Measurements from ENCODE around the gene CFAP210.
"Not testable (repeated sequence)": the region's sequence is repeated elsewhere in the genome, so short reads cannot be mapped to it uniquely, and the experiment has no call there.

The CFAP210 gene

DNA sequence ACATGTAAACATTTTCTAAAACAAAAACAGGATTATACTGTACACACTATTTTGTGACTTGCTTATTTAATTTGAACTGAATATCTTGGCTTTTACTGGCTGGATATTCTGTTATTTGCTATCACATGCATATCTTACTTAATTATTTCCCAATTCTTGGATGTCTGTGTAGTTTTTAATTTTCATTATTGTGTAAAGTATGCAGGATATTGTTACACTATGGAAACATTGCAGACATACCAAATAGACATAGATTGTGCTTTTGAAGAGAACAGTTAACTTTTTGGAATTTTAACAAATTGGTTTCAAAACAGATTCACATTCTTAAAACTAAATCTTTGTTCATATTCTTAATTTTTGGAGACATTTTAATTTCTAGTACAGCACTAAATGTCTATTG lies 2.2 kb upstream of the CFAP210 start:
- no peak overlapping the region for H3K4me3 ChIP-seq (ENCODE audit: low read length)
- no peak for TF ChIP-seq ZNF274 (IDR thresholded peaks at IDR 0.05; ENCODE audit: low read depth, low read length)

DNA sequence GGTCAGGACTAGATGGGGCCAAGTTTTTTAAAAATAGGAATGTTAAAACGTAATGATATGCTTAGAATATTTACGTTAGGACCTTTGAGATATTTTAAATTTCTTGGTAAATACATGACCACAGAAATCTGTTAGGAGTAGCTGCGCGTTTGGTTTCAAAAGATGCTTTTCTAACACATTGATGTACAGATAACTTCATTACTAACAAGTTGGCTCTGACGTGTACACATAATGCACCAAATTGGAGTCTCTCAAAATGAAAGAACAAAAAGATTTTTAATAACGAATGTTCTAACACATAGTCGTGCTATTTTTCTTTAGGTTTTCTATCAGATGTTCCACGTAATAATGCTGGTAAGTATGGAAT lies 672 bp upstream of the CFAP210 start:
- H3K4me3 ChIP-seq (ENCODE audit: low read length), result peak overlapping the region; percentile 71
- no peak for TF ChIP-seq ZNF274 (IDR thresholded peaks at IDR 0.05; ENCODE audit: low read depth, low read length)

DNA sequence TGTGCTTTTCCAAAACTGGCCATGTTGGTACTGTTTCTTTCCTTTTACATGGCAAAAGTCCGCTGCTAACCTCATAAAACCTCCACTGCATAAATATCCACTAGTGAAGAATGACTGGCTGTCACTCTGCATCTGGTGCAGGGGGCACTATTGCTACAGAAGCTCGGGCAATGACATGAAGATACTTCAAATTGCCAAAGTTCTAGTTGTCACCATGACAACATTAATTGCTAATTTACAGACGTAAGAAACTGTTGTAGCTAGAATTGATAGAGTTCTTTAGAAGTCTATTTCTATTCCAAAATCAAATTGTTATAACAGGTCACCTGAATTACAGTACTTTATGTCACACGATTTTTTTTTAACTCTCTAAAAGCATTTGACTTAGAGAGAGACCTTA lies 845 bp downstream of the CFAP210 start:
- H3K4me3 ChIP-seq (ENCODE audit: low read length), result no peak overlapping the region
- no peak for TF ChIP-seq ZNF274 (IDR thresholded peaks at IDR 0.05; ENCODE audit: low read depth, low read length)

DNA sequence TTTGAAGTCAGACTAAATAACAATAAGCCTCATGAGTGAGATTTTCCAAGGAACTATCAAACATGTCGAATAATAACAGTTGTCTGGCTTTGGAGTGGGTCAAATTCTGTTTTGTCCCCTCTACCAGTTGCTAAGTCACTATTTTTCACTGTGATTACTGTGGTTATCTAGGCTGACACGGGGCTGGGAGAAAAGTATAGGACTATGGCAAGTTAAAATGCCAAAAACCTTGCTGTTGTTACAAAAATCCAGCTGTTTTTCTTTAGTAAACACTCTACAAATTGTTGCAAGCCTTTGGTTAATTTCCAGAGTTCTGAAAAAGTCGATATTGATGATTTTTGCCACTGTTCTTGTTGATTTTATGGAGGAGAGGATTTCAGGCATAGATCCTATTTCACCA lies 1.5 kb downstream of the CFAP210 start:
- TF ChIP-seq ZNF274 (IDR thresholded peaks at IDR 0.05; ENCODE audit: low read depth, low read length), result no peak

DNA sequence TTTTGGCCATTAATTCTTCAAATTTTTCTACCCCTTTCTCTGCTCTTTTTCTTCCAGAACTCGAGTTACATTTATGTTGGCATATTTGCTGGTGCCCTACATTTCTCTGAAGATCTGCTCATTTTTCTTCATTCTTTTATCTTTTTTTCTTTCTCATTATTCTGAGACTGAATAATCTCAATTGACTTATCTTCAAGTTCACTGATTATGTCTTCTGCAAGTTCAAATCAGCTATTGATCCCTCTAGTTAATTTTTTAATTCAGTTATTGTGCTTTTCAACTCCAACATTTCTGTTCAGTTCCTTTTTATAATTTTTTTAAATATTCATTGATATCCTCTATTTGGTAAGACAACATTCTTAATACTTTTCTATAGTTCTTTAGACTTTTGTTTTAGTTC lies 3.2 kb downstream of the CFAP210 start:
- H3K4me3 ChIP-seq (ENCODE audit: low read length), result no peak overlapping the region
- TF ChIP-seq ZNF274 (IDR thresholded peaks at IDR 0.05; ENCODE audit: low read depth, low read length), result no peak

More for the DNA sequence above, 1.5 kb downstream of the CFAP210 start:
- H3K4me3 ChIP-seq (ENCODE audit: low read length), result no peak overlapping the region

DNA sequence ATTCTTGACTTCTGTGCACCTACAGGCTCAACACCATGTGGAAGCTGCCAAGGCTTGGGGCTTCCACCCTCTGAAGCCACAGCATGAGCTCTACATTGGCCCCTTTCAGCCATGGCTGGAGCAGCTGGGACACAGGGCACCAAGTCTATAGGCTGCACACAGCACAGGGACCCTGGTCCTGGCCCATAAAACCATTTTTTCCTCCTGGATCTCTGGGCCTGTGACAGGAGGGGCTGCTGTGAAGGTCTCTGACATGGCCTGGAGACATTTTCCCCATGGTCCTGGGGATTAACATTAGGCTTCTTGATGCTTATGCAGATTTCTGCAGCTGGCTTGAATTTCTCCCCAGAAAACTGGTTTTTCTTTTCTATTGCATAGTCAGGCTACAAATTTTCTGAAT lies 6.3 kb downstream of the CFAP210 start:
- H3K4me3 ChIP-seq (ENCODE audit: low read length), result not testable (repeated sequence)

DNA sequence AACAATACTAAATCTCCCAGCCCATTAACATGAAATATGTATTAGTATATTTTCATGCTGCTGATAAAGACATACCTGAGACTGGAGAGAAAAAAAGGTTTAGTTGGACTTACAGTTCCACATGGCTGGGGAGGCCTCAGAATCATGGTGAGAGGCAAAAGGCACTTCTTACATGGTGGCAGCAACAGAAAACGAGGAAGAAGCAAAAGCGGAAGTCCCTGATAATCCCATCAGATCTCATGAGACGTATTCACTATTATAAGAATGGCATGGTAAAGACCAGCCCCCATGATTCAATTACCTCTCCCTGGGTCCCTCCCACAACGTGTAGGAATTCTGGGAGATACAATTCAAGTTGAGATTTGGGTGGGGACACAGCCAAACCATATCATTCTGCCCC lies 7.4 kb downstream of the CFAP210 start:
- H3K4me3 ChIP-seq (ENCODE audit: low read length), result not testable (repeated sequence)

DNA sequence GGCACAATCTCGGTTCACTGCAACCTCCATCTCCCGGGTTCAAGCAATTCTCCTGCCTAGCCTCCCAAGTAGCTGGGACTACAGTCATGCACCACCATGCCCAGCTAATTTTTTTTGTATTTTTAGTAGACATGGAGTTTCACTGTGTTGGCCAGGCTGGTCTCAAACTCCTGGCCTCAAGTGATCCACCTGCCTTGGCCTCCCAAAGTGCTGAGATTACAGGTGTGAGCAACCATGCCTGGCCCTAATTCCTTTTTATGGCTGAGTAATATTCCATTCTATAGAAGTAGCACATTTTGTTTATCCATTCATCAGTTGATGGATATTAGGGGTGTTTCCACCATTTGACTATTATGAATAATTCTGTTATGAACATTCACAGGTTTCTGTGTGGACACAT lies 9.5 kb downstream of the CFAP210 start:
- H3K4me3 ChIP-seq (ENCODE audit: low read length), result not testable (repeated sequence)

DNA sequence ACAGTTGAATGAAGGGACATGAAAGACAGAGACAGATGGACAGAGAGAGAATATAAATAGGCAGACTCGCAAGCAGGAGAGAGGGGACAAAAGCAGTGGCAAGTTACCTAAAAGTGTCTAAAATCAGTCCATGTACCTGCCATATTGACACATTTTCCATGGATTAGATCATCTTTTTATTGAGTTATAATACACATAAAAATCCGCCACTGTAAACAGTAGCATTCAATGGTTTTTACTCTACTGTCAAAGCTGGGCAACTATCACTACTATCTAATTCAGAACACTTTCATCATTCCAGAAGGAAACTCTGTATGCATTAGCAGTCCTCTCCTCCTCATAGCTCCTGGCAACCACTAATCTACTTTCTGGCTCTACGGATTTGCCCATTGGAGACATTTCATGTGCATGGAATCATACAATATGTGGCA lies 10.1 kb downstream of the CFAP210 start:
- no peak overlapping the region for H3K4me3 ChIP-seq (ENCODE audit: low read length)
- TF ChIP-seq ZNF274 (IDR thresholded peaks at IDR 0.05; ENCODE audit: low read depth, low read length), result no peak

DNA sequence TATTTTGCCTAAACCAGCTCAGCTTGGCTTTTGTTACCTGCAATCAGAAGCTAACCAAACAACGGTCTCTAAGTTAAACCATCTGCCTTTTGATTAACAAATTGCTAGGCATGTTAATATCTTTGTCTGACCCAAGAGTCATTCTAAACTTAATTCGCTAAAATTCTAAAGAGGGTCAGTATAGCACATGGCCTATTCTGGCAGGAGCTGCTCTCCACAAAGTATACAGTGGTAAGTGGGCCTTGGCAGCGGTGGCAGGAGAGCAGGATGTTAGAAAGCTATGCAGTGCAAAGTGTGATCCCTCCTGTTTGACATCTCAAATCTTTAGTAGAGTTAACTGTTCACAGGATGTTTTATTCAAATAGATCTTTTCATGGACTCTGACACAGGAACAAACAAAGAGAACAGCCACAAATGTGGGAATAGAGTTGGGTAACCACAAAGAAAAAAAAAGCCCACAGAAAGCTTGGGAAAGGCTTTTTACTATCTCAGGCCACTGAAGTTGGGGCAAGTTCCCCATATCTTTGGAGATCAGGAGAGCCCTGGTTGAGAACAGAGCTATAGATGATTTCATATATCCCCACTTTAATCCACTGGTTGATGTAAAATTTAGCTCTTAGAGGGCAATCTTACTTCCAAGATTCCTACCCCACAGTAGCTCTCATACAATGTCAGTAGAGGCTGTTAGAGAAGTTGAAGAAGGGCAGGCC lies 10.6 kb downstream of the CFAP210 start:
- no peak overlapping the region for H3K4me3 ChIP-seq (ENCODE audit: low read length)
- TF ChIP-seq ZNF274 (IDR thresholded peaks at IDR 0.05; ENCODE audit: low read depth, low read length), result no peak

DNA sequence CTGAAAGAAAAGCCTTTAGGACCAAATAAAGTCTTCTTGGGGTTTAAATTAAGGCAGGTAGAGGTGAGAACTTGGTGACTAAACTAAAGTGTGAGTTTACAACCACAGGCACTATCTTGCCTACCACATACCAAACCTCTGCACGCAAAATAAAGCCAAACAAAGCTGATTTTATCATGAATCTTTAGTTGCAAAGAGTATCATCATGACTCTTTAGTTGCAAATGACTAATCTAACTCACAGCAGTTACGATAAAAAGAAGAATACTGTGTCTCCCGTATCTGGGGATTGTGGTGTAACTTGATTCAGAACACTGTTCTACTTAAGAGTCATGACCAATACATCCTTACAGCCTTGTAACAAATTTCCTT lies 11.2 kb downstream of the CFAP210 start:
- TF ChIP-seq ZNF274 (IDR thresholded peaks at IDR 0.05; ENCODE audit: low read depth, low read length), result no peak
- H3K4me3 ChIP-seq (ENCODE audit: low read length), result no peak overlapping the region

DNA sequence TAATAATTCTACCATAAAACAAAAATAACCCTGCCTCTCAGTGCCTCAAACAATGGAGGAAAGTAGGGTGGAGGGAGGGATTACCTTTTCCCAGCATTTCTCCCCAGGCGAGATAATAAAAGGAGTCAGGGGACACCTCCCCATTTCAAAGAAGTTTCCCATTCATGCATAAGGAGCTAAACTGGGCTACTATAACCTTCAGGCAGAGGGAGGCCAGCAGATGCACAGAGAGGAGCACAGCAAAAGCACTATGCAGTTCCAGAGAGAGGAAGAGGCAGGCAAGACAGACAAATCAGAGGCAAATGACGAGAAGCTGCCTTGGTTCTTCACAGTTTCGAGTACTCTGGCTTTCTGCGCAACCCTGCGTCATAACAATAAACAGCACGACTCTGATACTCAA lies 17.4 kb downstream of the CFAP210 start:
- no peak overlapping the region for H3K4me3 ChIP-seq (ENCODE audit: low read length)
- TF ChIP-seq ZNF274 (IDR thresholded peaks at IDR 0.05; ENCODE audit: low read depth, low read length), result no peak

DNA sequence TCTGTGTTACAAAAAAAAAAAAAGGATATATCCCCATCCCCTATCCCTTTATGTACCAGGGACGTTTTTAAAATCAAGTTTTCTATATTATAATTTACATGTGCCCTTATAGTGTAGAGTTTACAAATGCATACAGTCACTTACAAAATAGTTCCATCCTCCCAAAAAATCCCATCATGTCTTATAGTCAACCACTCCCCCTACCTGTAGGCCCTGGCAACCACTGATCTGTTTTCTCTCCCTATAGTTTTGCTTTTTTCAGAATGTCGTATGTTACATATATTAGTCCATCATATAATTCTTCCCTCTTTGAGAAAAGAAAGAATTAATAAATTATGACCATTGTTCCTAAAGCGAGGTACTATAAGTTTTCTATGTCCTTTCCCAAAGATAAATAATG lies 17.8 kb downstream of the CFAP210 start:
- no peak overlapping the region for H3K4me3 ChIP-seq (ENCODE audit: low read length)
- TF ChIP-seq ZNF274 (IDR thresholded peaks at IDR 0.05; ENCODE audit: low read depth, low read length), result no peak

DNA sequence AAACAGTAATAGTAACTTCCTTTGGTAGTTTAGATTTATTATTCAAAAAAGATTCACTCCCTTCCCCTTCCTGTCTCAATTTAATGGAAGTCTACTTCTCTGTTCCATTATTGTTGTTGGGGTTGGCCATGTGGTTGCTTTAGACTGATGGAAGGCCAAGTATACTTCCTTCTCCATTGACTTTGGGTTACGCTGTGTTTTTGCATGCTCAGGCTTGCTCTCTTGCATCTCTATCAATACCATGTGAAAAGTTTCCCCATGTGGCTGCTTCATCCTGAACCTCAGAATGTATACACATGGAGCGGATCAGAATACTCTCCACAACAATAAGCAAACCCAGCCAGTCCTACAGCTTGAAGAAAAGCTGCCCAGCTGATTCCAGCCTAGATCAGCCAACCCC lies 20.3 kb downstream of the CFAP210 start:
- no peak overlapping the region for H3K4me3 ChIP-seq (ENCODE audit: low read length)

DNA sequence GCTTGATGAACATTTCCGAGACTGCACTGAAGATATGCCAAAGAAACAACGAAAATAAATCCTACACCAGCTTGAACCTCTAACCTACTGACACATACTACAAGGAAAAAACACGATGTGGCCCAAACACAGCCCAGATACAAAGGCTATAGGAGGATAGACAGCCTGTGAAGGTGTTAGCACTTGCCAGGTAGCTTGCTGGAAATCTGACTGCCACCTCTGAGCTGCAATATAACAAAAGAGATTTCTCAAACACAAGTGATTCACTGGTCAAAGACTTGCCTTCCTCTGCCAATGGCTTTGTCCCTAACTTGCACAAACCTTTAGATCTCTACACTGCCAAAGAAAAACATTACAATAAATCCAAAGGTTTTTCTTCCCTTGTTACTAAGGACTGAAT lies 21.1 kb downstream of the CFAP210 start:
- H3K4me3 ChIP-seq (ENCODE audit: low read length), result no peak overlapping the region
- no peak for TF ChIP-seq ZNF274 (IDR thresholded peaks at IDR 0.05; ENCODE audit: low read depth, low read length)

More for the DNA sequence above, 20.3 kb downstream of the CFAP210 start:
- TF ChIP-seq ZNF274 (IDR thresholded peaks at IDR 0.05; ENCODE audit: low read depth, low read length), result no peak

DNA sequence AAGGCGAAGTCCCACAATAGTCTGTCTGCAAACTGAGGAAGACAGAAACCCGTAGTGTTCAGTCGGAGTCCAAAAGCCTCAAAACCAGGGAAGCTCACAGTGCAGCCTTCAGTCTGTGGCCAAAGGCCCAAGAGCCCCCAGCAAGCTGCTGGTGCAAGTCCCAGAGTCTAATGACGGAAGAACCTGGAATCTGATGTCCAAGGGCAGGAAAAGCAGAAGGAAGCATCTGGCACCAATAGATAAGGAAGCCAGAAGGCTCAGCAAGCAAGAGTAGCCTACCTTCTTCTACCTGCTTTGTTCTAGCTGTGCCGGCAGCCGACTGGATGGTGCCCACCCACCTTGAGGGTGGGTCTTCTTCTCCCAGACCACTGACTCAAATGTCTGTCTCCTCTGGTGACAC lies 21.8 kb downstream of the CFAP210 start:
- TF ChIP-seq ZNF274 (IDR thresholded peaks at IDR 0.05; ENCODE audit: low read depth, low read length), result no peak

More for the DNA sequence above, 21.8 kb downstream of the CFAP210 start:
- no peak overlapping the region for H3K4me3 ChIP-seq (ENCODE audit: low read length)

All from GM08714 (cell line).